22Rv1 (cell line): ENCODE data around the gene CAMKK1.

ENCODE experiments used
- CTCF ChIP-seq: fragments of 450-650 bp; IDR thresholded peaks from 2 replicates; pipeline ENCODE4 v1.5.1; 2017; ENCODE audit warnings: mild to moderate bottlenecking
- ZFX ChIP-seq: fragments of 450-650 bp; IDR thresholded peaks from 2 replicates; pipeline ENCODE4 v1.6.1; 2017; ENCODE audit warnings: antibody characterized with exemption, borderline replicate concordance

GRCh38 chr17:3860939-3861700 is 31.7 kb downstream of the CAMKK1 start:
- no peak for TF ChIP-seq CTCF
- TF ChIP-seq ZFX, result no peak
